Anterior cingulate cortex (tissue), 58 donors: ENCODE data around the gene TEAD3.

Experiments used
- DNase-seq, 58 donors: peaks; one replicate each; lab custom pipeline; 2025; lab: John Stamatoyannopoulos, UW

TEAD3 gene

DNA sequence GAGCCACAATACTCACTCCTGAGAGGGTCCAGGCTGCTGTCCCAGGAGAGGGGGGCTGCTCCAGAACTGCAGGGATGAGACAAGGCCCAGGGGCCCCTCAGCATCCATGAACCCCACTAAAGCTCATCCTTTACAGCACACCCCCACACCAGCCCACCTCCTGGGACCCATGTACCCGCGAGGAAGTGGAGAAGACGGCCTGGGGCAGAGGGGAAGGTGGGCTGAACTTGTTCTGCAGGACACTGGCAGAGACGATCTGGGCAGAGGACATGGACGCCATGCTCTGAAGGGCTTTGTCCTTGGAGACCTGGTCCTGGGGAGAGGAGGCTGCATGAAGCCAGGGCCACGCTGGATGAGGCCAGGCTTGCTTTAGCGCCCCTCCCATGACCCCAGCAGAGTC, 18.6 kb downstream of the TEAD3 start:
- no peak for DNase-seq

DNA sequence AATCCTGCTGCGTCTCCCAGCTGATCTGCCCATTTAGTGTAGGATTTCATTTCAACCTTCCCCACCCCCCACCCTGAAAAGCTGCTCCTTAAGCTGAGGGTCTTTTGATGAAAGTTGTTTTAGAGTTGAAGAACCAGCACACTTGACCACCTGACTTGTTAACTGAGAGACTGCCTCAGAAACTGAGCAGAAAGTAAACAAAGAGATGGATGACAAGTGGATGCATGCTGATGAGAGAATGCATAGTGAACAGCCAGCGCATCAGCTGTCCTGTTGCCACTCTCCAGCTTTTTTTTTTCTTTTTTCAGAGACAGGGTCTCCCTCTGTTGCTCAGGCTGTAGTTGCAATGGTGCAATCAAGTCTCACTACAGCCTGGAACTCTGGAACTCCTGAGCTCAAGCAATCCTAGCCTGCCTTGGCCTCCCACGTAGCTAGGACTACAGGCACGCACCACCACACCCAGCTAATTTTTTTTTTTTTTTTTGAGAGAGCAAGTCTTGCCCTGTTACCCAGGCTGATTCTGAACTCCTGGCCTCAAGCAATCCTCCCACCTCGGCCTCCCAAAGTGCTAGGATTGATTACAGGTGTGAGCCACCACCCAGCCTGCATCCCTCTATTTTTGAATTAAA, 19.2 kb downstream of the TEAD3 start:
- no peak for DNase-seq

DNA sequence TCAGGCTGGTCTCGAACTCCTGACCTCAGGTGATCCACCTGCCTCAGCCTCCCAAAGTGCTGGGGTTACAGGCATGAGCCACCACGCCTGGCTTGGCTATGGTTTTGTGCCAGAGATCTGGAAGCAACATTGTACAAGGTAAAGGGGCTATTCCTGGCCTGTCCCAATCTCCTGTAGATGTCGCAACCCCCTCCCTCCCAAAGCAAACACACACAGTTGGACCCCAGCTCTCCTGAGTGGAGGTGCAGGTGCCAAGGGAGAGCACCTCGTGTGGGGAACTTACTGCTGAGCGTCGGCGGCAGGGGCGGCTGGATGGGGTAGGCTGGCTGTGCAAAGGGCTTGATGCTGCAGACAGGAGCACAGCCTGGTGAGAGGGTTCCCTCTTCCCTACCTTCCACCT, 19.9 kb downstream of the TEAD3 start:
- DNase-seq: no peak

DNA sequence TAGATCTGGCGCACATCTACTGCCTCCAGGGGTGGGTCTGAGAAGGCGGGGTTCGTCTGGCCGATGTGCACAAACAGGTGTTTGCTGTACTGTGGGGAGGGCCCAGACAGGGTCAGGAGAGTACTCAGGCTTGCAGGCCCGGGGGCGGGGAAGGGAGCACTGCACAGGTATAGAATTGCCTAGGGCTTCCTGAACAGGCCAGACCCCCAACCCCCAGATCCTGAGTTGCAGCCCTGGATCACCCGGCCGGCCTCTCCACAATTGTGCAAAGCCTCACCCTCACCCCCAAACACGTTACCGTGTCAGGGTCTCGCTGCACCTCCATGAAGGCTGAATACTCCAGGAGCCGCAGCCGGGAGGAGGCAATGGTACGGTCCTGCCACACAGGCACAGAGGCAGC, 20.9 kb downstream of the TEAD3 start:
- no peak for DNase-seq

DNA sequence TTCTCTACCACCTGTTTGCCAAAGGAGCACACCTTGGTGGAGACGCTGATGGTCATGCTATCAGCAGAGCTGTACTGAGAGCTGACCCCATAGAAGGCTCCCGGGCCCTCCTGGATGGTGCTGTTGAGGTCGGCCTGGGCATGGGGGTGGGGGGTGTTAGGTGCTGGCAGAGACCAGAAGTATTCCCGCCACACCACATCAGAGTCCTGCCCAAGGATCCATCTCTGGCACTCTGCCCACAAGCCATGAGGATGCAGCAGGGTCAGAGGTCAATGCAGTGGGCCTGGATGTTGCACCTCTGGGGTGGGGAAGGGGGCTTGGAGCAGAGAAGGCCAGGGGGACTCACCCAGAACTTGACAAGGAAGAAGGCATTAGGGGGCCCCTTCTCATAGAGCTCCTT, 21.3 kb downstream of the TEAD3 start:
- DNase-seq: peak in 1 of 58 donors; percentile 16

DNA sequence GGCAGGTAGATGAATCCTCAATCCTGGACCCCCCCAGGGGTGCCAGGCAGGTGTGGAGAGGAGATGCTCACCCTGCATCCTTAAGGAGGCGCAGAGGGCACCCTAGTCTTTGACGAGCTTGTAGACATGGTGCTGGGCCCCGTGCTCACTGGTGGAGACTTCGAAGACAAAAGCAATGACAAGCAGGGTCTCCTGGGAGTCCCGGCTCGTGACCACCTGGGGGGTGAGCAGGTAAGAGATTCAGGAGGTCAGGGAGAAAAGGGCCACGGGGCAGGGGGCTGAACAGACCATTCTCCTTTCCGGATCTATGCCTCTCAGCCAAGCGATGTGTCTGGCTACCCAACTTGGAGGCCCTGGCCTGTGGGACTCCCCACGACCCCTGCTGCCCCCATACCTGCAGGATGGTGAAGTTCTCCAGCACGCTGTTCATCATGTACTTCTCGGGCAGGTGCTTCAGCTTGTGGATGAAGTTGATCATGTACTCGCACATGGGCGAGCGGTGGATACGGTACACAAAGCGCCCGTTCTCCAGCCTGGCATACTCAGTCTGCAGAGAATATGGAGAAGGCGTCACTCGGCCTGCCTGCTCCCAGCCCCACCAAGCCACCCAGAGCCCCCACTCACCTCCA, 21.8 kb downstream of the TEAD3 start:
- no peak for DNase-seq

DNA sequence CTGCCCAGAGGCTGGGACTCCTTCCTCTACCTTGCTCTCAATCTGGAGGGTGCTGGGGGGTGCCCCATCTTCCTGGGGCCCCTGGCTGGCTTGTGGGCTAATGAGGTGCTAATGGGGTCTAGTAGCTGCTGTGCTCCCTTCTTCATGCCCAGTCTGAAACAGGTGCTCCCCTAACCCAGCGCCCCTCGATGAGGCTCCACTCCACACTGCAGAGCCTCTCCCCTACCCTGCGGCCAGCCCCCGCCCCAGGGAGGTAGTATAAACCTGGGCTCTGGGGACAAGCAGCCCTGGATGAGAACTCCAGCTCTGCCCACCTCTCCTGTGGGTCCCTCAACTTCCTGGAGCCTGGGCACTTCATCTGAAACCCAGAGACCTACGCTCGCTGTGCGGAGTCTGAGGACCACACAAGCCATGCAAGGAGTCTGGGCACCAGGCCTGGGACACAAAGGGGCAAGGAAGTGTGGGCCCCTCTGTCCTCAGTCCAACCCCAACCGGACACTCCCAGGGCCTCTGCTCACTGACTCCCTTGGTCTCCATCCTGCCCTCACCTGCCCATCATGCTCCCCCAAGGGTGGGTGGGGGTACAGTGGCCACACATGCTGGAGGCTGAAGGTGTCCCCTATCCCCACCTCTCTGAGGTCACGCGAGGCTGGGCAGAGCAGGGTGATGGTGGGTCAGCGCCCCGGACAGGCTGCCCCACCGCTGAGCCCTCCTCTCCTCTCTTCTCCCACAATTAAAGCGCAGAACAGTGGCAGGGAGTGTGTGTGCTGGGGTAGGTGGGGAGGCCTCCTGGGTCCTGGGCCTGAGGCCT, 22.5 kb downstream of the TEAD3 start:
- DNase-seq: no peak

DNA sequence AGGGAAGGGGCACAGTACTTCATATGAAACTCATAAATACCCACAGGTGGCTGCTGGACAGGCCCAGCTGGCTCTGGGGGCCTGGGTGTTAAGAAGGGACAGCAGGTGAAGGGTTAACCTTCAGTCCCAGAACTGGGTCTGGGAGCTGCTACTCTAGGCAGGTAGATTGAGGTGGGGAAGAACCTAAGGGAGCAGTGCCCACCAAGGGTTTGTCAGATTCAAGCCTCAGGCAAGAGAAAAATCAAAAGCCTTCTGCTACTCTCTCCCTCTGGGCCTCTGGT, 23.1 kb downstream of the TEAD3 start:
- DNase-seq: no peak

DNA sequence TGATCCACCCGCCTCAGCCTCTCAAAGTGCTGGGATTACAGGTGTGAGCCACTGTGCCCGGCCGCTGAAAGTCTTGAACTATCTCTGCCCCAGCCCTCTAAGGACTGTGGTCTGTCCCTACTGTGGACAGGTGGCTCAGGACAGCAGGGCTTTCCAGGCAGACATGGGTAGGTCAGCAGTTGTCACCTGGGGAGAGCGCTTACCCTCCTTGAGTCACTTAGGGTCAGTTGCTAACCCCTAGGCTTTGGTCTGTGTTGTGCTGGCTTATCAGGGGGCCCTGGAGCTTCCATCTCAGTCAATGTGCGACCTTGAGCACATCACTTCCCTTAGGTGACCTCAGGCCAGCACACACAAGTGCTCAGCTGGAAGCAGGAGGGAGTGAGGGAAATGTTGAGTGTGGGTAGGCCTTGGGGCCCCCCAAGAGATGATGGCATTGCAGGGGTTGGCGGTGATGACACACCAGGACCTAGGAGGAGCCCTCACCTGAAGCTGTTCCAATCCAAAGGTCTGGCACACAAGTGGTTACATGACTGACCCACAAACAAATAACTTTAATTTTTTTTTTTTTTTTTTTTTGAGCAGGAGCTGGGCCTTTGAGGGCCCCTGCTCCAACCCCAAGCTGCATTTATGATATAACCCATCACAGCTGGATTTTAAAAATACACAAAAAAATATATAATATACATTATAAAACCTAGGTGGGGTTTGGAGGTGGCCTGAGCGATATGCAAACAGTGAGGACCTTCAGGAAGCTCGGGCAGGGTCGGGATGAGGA, 23.6 kb downstream of the TEAD3 start:
- no peak for DNase-seq

DNA sequence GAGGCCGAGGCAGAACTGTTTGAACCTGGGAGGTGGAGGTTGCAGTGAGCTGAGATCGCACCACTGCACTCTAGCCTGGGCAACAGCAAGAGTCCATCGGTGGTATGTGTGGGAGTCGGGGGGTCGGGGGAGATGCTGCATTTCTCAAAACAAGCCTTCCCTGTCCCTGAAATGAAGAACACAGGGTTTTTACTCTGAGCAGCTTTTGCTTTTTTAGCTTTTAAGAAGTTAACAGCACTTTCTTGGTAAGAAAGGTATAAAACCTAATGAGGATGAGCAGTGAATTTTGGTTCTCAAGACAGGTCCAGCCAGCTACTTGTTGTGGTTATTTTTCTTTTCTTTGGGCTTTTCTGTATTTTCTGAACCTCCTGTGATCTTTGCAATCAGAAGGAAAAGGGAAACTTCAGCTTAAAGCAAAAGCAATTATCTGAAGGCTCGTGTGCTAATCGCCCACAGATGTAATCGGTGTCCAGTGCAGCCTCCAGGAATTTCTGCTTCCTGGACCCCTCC, 25.0 kb downstream of the TEAD3 start:
- no peak for DNase-seq

DNA sequence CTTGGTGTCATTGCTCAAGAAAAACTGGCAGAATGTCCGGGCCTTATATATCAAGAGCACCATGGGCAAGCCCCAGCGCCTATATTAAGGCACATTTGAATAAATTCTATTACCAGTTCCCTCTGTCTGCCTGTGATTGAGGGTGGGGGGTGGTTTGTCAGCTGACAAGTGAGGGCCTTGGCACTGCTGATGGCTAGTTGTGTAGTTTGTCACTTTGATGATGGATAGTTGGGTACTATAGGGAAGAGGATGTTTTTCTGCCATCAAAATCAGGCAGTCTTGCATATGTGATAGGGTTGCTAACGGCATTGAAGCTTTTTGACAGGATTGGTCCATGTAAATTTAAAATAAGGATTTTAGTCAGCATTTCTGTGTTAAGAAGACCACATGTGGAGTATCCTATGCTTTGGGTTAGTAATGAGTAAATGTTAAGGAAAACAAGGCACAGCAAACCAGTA, 26.2 kb downstream of the TEAD3 start:
- no peak for DNase-seq

DNA sequence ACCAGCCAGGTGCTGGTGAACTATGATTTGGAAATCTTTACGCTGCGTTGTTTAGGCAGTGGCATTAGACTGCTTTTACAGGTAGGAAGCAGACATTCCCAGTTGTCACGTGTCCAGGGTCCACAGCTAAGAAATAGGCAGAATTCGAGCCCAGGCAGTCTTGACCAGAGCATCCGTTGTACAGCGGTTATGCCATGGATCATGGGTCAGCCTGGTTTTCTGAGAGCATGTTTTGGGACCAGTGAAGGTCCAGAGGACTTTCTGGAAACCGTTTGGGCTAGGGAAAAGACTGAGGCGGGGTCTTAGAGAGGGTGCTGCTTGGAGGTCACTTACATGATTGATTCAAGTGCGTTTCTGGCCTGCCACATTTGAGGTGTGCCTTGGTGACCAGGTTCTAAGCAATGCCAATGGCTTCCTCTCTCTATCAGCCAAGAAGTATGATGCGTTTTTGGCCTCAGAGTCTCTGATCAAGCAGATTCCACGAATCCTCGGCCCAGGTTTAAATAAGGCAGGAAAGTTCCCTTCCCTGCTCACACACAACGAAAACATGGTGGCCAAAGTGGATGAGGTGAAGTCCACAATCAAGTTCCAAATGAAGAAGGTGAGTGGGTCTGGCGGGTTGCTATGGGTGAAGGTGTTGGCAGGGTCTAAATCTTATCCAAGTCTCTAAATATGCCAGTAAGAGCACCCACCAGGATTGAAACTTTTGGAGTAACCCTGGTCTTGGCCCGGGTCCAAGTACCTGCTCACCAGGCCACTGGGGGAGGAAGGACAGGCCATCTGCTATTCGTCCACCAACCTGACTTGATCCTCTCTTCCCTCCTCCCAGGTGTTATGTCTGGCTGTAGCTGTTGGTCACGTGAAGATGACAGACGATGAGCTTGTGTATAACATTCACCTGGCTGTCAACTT, 26.9 kb downstream of the TEAD3 start:
- DNase-seq: peak in 1 of 58 donors; percentile 5

DNA sequence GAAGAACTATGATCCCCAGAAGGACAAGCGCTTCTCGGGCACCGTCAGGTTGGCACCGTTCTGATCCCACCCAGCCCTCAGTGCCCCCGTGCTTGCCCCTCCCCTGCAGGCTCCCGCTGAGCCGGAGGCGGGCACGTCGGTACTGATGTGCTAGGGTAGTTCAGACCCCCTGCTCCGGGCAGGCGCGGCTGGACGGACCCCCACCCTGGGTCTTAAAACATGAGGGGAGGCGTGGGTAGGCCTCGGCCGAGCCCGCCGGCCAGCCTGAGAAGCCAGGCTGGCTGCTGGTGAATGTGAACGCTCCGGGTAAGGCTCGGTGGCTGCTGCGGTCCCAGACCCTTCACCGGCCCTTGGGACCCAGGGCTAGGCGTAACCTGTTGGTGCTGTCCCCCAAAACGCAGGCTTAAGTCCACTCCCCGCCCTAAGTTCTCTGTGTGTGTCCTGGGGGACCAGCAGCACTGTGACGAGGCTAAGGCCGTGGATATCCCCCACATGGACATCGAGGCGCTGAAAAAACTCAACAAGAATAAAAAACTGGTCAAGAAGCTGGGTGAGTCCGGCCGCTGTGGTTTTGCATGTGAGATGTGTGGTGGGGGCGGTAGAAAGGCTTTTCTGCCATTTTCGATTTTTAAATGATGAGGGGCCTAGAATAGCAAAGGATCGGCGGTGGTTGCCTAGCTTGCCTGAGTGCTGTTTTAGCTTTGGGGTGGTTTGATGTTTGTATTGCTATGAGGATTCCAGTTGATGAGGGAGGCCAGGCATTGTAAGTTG, 27.7 kb downstream of the TEAD3 start:
- peak in 10 of 58 donors; percentile 41 to 70 (median 54) for DNase-seq

DNA sequence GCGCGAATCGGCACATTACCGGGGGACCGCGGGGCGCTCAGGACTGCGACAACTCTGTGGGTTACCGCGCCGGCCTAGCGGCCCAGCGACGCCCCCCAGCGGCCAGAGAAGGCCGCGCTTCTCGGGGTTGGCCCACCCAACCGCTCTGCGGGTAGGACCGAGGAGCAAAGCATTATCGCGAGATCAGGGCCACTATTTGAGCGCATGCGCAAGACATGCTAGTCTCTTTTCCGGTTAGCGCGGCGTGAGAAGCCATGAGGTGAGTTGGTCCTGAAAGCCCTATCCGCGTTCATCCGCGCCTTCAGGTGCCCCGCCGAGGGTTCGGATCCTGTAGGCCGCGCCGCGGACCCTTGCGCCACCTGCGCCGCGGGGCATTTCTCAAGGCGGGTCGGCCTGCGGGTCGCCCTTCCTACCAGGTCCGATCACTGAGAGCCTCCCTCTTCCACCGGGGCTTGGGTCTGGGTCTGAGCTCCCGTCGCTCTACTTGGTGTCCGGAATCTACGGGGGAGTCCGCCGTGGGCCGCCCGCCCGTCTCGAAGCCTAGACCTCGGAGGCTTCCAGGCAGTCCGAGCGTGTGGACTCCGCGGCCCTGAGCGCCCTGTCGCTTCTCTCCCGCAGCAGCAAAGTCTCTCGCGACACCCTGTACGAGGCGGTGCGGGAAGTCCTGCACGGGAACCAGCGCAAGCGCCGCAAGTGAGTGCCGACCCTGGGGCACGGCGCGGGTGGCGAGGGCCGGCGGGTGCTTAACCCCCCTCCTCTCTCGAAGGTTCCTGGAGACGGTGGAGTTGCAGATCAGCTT, 28.5 kb downstream of the TEAD3 start, which contains the start of gene RPL10A:
Gene RPL10A, plus strand, starts transcription at position 221 of the 799 bp plus-strand sequence. Its CDS starts 34 bp downstream, at position 255.
- DNase-seq: peak; percentile 62 to 98 (median 92)

DNA sequence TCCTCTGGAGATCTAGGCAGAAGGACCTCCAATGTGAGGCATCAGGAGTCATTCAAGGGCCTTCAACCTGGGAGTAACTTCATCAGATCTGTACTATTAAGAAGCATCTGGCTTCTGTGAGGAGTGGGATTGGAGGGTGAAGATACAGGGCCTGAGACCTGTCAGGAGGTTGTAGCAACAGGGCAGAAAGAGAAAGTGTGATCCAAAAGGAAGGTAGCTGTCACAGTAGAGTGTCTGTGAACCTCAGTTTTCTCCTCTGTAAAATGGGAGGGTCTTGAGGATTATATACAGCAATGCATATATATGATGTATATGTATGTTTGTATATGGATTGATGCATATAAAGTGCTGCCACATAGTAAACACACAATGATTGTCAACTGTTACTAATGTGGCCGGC, 31.2 kb downstream of the TEAD3 start:
- no peak for DNase-seq

DNA sequence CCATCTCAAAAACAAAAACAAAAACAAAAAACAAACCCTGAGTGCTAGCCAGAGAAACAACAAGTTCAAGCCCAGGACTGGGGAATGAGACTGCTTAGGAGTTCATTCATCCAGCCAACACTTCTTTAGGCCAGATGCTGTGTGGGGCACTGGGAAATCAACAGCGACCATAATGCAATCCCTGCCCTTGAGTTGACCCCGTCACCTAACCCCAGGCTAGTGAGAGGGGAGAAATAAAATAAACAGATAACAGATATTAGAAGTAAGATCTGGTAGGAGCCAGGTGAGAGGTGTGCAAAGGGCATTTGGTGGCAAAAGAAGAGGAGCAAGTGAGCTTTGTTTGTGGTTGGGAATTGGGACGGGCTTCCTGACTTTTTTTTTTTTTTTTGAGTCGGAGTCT, 33.6 kb downstream of the TEAD3 start:
- no peak for DNase-seq

DNA sequence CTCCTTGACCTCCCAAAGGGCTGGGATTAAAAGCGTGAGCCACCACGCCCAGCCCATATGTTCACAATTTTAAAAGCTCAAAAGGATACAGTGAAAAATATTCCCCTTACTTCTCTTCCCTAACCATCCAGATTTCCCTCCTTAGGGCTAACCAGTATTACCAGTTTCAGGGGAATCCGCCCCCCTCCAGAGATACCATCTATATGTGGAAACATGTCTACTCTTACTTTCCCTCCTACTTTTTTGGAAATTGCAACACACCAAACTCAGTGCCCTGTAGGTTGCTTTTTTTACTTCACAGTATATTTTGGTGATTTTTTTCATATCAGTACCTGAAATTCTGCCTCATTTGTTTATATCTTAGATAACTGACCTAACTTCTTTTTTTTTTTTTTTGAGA, 35.6 kb downstream of the TEAD3 start:
- no peak for DNase-seq

DNA sequence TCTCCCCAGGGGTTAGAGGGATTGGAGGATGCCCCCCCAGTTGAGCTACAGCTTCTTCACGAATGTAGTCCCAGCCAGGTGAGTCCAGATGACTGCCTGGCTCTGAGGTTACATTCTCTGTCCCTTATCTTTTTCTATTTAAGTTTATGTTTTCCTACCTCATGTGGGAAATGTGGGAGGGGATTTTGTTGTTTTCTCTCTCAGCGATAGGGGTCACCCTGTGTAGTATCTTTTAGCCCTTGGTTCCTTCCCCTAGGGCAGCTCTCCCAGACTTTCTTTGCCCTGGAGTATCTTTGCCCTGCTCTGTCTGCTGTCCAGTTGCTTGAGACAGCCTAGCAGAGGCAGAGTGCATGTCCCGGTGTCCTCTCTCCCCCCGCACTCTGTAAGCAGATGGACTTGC, 39.0 kb downstream of the TEAD3 start:
- no peak for DNase-seq
